Erythroblast (primary cell): ENCODE measurements around the gene ZNF385A.

Experiments
- DNase-seq, 2 experiments: peaks; one replicate each; lab custom pipeline; 2025; lab: John Stamatoyannopoulos, UW
- GATA1 ChIP-seq: IDR thresholded peaks from 2 replicates; pipeline ENCODE4 v1.6.1; 2011; ENCODE audit warnings: low read depth, mild to moderate bottlenecking, control low read depth, low read length, moderate library complexity
- POLR2A ChIP-seq: IDR thresholded peaks from 2 replicates; pipeline ENCODE4 v1.6.1; 2011; ENCODE audit warnings: mild to moderate bottlenecking, low read length

Gene ZNF385A

DNA sequence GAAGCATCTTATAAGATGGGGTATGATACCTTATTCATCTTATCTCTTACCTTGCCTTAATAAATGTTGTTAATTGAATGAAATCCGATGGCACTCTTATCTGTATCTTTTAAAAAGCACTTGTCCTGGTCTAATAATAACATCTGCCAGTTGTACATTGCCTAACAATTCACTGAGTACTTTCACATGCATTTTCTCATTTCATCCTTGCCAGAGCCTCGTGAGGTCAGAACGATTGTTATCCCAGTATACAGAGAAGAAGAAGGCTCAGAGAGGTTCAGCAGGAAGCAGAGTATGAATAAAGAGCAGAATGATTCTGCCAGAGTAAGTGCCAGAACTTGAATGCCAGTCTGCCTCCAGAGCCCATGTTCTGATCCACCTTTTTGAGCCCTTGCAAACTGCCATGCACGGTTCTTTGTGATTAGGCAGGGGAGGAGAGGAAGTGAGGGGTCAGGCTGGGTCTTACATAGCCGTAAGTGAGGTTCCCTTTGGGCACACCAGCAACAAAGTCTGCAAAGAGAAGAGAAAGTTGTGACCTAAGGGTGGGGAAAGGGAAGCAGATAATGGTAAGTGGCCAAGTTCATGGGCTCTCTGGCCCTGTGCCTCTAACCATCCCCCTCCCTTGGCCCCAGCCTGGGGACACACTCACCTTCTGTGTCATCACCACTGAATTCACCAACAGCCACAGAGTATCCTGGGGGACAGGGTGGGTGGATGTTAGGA lies 22.8 kb upstream of the ZNF385A start:
- TF ChIP-seq GATA1 (no peak), POLR2A (no peak)

DNA sequence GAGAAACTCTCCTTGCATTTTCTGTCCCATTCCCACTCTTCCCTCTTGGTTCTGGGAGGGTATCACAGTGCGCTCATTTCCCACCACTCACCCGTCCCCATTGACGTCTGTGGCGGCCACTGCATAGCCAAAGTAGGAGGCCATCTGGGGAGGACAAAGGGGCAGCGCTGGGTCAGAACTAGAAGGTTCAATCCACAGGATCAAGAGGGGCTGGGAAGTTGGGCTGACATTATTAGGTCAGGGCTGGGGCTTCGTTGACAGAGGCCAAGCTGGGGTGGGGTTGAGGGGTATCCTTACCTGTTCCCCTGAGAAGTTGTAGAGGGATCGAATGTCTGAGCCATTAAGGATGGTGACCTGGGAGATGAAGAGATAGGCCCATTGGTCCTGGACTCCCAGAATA lies 21.0 kb upstream of the ZNF385A start:
- DNase-seq, result no peak
- TF ChIP-seq GATA1 (no peak), POLR2A (no peak)

More for the DNA sequence above, 22.8 kb upstream of the ZNF385A start:
- DNase-seq, result no peak

DNA sequence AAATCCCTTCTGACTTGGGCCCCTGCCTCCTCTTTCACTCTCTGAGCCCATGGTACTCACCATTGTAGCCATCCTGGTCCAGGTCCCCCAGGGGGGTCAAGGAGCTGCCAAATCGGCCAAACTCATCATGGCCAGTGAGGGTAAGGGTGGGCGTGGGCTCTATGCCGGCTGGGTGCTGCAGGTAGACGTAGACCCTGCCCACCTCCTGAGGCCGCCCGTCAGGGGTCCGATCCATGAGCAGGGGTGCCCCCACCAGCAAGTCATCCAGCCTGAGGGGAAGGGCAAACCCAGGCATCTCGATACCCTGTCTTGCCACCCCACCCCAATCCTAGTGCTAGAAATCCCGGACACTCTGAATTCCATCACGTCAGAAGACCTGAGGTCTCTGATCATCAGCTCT lies 20.6 kb upstream of the ZNF385A start:
- TF ChIP-seq POLR2A (no peak), GATA1 (no peak)
- DNase-seq, result no peak

DNA sequence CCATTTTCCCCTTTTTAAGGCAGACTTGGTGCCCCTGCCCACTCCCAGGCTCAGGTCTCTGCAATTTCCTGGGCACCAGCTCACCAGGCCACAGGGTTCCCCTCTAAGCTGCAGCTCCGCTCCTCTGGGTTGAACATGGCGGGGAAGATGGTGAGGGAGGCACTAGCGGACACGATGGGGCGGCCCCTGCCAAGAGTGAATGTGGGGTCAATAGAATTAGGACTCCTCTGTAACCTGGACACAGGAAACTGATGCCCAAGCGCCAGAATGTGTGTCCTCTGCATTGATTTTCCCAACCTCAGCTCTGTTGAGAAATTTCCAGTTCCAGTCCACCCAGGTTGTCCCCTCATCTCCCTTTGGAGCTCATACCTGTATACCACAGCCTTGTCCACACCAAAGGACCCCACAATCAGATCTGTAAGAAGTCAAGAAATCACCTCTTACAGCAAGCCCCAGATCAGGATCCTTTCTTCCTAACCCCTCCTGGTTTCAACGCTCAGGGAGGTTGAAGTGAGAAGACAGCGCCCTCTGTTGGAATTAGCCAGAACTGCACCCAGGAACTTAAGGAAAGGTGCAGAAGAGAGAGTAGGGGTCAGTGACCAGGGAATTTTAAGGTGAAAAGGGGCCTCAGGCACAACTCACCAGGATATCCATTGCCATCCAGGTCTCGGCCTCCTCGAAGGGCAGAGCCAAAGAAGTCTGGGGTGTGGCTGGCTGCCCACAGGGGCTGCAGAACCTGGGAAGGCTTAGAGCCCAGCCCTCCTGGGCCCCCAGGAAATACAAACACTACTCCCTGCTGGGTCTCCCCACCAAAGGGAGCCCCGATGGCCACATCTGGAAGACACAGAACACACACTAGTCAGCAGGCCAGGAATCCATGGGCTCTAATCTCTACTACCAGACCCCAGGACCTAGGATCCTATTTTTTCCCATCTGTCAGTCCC lies 19.8 kb upstream of the ZNF385A start:
- TF ChIP-seq GATA1 (no peak), POLR2A (no peak)
- peak; percentile 64 to 84 for DNase-seq

DNA sequence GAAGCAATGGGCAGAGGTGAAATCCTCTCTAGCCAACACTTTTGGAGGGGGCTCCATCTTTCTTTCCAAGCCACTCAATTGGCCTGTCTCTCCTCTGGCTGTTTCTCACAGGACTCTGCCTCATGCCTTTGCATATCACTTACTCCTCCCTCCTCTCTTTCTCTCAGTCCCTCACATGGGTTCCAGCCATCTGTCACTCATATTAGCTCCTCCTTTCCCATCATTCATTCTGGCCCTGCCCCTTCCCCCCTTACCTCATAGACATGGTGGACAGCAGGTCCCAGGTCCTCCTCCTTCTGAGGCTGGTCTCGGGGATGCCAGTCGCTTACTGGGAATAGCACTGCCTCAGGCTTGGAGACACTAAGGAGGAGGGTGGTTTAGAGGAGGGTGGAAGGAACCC lies 16.6 kb upstream of the ZNF385A start:
- TF ChIP-seq GATA1 (no peak), POLR2A (no peak)
- no peak for DNase-seq

DNA sequence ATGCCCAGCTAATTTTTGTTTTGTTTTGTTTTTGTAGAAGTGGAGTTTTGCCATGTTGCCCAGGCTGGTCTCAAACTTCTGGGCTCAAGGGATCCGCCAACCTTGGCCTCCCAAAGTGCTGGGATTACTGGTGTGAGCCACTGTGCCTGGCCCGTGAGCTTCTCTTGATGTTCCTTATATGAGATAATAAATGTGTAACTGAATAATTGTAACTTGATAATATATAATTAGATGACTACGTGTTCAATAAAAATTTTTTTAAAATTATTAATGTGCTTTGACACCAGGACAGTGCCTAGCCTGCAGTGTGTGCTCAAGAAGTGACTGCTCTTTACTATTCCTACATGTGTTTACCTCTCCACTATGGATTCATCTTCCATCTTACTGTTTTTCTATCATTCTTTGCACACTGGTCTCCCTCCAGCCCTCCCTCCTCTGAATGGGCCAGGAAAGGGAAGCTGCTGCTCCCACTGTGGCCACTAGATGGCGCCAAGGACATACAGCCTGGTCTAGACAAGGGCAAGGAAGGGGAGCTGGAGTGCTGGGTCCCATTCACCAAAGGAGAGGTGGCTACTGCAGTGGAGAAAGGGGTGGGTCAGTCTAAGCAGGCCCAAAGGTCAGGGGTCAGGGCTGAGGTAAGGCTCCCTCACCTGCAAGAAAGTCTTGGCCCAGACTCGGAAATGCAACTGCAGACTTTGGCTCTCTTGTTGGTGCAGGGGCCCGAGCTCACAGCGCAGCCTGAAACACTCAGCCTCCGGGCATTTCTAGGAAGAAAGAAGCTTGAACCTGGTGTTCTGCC lies 14.7 kb upstream of the ZNF385A start:
- peak; percentile 80 to 91 for DNase-seq
- TF ChIP-seq POLR2A (no peak), GATA1 (no peak)

DNA sequence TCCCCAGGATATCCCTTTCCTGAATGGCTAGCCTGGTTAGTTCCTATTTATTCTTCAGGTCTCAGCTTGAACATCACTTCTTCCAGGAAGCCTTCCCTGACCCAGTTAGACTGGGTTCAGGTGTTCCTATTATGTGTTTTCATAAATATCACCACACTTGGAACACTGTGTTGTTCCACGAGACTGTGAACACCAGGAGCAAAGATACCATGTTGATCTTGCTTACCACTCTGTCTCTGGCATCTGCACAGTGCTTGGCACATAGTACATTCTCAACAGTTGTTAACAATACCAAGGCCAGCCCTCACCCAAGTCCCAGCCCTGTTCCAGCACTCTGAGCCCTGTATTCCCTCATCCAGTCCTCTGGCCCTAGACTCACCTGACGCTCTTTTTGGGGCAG lies 13.7 kb upstream of the ZNF385A start:
- DNase-seq, result no peak
- no peak for TF ChIP-seq GATA1
- TF ChIP-seq POLR2A, result no peak

DNA sequence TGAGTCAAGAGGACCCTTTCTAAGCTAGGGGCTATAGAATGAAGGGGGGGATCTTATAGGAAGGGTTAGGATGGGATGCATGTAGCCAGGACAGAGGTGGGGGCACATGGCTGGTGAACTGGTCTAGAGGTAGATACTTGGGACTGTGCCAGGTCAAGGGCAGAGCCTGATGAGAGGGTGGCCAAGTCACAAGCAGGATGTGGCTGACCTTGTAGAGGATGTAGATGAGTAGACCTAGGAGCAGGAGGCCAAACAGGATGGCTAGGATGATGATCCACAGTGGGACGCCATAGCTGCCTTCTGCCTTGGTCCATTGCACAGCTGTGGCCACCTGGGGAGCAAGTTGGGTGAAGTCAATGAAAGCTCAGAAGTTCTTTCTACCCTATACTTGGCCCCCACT lies 12.6 kb upstream of the ZNF385A start:
- DNase-seq, result no peak
- TF ChIP-seq POLR2A, result no peak
- TF ChIP-seq GATA1, result no peak

DNA sequence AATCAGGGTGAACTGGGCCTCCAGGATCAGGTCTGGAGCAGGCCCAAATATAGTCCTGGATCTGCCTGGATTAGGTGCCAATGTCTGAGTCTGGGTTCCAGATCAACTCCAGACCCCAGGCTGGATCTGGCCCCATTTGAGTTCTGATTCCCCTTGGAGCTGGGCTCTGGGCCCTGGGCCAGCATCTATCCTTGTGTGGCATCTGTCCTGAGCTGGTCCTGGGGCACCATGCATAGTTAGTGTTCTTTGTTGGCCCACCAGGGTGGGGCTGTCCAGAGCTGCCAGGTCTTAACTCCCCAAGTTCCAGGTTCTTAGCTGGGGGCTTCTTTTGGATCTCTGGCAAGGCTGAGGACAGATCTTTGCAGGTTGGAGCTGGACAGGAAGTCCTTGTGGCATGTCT lies 11.0 kb upstream of the ZNF385A start:
- no peak for TF ChIP-seq POLR2A
- no peak for TF ChIP-seq GATA1
- DNase-seq, result no peak

DNA sequence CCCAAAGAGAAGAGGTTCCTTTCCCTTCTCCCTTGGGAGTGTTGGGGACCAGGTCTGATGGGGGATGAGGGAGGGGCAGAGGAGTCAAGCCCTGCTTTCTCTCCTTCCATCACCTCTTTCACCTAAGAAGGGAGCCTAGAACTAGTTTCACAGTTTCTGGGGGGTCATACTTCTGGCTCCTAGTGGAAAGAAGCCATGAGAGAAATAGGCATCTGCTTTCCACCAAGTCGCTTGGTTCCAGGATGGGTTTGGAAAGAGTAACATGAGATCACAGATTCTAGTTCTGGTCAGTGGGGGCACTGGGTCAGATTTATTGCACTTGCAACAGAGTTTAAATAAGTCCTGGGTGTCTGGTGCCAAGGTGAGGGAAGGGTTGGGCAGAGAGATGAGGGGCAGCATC lies 10.5 kb upstream of the ZNF385A start:
- no peak for TF ChIP-seq POLR2A
- TF ChIP-seq GATA1, result no peak
- no peak for DNase-seq

DNA sequence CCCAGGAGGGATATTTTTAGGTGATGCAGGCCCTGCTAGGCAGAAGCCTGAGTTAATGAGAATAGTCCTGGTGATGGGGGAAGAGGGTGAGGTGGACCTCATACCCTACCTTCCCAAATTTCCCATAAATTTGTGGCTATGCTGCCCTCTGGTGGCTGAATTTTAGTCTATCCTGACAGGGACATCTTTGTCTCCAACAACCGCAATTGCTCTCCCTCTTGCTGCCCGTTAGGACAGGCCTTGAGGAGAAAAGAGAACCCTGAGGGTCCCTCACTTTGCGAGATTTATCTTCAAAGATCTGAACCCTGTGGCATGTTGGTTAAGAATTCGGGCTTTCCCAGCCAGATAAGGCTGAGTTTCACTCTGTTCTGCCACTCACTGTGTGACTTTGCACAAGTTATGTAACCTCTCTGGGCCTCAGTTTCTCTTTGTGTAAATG lies 9.8 kb upstream of the ZNF385A start:
- TF ChIP-seq POLR2A, result no peak
- no peak for TF ChIP-seq GATA1
- DNase-seq, result peak; percentile 53 to 77

DNA sequence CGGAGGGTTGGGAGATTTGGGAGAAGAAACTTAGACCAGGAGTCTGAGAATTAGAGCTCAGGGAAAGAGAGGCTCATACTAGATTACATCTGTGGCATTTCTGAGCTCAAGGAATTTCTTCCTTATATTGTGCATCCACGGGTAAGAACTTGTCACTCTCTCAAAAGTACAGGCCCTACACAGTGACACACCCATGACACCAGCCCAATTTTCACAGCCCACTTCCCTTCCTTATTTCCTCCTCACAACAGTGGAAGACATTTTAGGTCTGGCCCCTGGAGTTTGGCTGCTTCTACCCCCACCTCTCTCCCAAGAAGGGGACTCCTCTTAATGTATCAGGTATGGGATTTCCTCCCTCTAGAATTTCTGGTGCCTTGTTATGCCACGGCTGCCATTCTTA lies 9.2 kb upstream of the ZNF385A start:
- TF ChIP-seq GATA1, result no peak
- no peak for TF ChIP-seq POLR2A
- DNase-seq, result no peak

DNA sequence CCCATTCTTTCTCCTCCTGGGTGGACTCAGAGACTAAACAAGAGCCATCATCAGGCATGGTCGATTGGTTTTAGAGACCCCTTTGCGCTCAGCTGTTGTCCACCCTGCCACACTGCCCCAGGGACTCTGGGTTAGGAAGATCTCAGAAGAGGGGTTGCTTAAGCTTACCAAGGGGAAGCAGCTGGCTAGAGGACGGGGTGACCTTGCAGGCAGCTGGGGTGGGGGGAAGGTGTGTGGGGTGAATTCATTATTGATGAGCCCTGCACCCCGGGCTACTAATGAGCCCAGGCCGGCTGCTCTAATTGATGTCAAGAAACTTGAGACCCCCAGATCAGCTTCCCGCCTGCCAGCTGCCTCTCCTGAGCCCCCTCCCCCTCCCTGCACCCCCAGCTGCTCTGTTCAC lies 8.7 kb upstream of the ZNF385A start:
- TF ChIP-seq POLR2A (no peak), GATA1 (no peak)
- no peak for DNase-seq
